ENCODE measurements around the gene LPAR3. TPM values are rescaled to one million over a fixed set of nuclear protein-coding genes. Genes with fewer than 3 reads are reported as not detected.

LPAR3 gene
- total RNA-seq, 1 donor from 2014 or later: 5.7 TPM

- no peaks in the 10 kb centered on the region for H3K27me3 ChIP-seq (ENCODE audit: low read depth)
- H3K4me3 ChIP-seq: no peak overlapping the region
- H3K36me3 ChIP-seq: no peaks in the 10 kb centered on the region
- intact Hi-C loops (cut with DNase I): no loop called here
- no peak overlapping the region for H3K27ac ChIP-seq
- H3K9me3 ChIP-seq: no peaks in the 10 kb centered on the region
- ATAC-seq (peak in 1 of 2 donors; percentile 42), DNase-seq (no peak)
- no peak for TF ChIP-seq CTCF (IDR thresholded peaks at IDR 0.05)
- no peaks in the 10 kb centered on the region for H3K4me1 ChIP-seq
Observed at GRCh38 chr1:84876353-84876752, 16.7 kb downstream of the LPAR3 start.

- ATAC-seq (no peak), DNase-seq (no peak)
- no peaks in the 10 kb centered on the region for H3K9me3 ChIP-seq
- no peak for TF ChIP-seq CTCF (IDR thresholded peaks at IDR 0.05)
- no peaks in the 10 kb centered on the region for H3K4me1 ChIP-seq
- H3K36me3 ChIP-seq: no peaks in the 10 kb centered on the region
- H3K27me3 ChIP-seq (ENCODE audit: low read depth): no peaks in the 10 kb centered on the region
- no peak overlapping the region for H3K27ac ChIP-seq
- no peak overlapping the region for H3K4me3 ChIP-seq
- intact Hi-C loops (cut with DNase I): no loop called here
Observed at GRCh38 chr1:84873366-84873765, 19.6 kb downstream of the LPAR3 start.

GRCh38 chr1:84872696-84873355 is 20.2 kb downstream of the LPAR3 start:
- no peak for ATAC-seq
- no peaks in the 10 kb centered on the region for H3K27me3 ChIP-seq (ENCODE audit: low read depth)
- H3K27ac ChIP-seq: no peak overlapping the region
- TF ChIP-seq CTCF (IDR thresholded peaks at IDR 0.05): no peak
- no peaks in the 10 kb centered on the region for H3K36me3 ChIP-seq
- intact Hi-C loops (cut with DNase I): no loop called here
- no peaks in the 10 kb centered on the region for H3K4me1 ChIP-seq
- no peaks in the 10 kb centered on the region for H3K9me3 ChIP-seq
- no peak for DNase-seq
- H3K4me3 ChIP-seq: no peak overlapping the region

- no peak overlapping the region for H3K4me3 ChIP-seq
- intact Hi-C loops (cut with DNase I): no loop called here
- H3K27me3 ChIP-seq (ENCODE audit: low read depth): no peaks in the 10 kb centered on the region
- ATAC-seq: no peak
- no peak for TF ChIP-seq CTCF (IDR thresholded peaks at IDR 0.05)
- no peaks in the 10 kb centered on the region for H3K9me3 ChIP-seq
- H3K27ac ChIP-seq: no peak overlapping the region
- no peak for DNase-seq
- no peaks in the 10 kb centered on the region for H3K36me3 ChIP-seq
- no peaks in the 10 kb centered on the region for H3K4me1 ChIP-seq
Observed at GRCh38 chr1:84871181-84871580, 21.8 kb downstream of the LPAR3 start.

GRCh38 chr1:84870591-84870990 is 22.4 kb downstream of the LPAR3 start:
- DNase-seq (no peak), ATAC-seq (no peak)
- Histone ChIP-seq H3K9me3 (no peaks in the 10 kb centered on the region), H3K4me3 (no peak overlapping the region), H3K4me1 (no peaks in the 10 kb centered on the region), H3K27me3 (ENCODE audit: low read depth) (no peaks in the 10 kb centered on the region), H3K36me3 (no peaks in the 10 kb centered on the region), H3K27ac (no peak overlapping the region)
- no peak for TF ChIP-seq CTCF (IDR thresholded peaks at IDR 0.05)
- intact Hi-C loops (cut with DNase I): no loop called here

Measured in lower lobe of right lung (tissue), 2 donors.